ENCODE results near the gene WWC2. TPM values are rescaled to one million over a fixed set of nuclear protein-coding genes. Genes with fewer than 3 reads are reported as not detected.

Gene WWC2
- total RNA-seq, 1 experiment from 2014 or later, result 39.1 TPM

GRCh38 chr4:183295711-183296110, 196.7 kb downstream of the WWC2 start:
- no TSS peak for BruUV-seq (replicated peaks)
- H3K9ac ChIP-seq (ENCODE audit: low read length), result no peak overlapping the region
- ATAC-seq (no peak), DNase-seq (ENCODE audit: low read depth, low spot score) (no peak)
- H4K20me1 ChIP-seq (ENCODE audit: insufficient read depth), result no peaks in the 10 kb centered on the region
- H3K4me1 ChIP-seq (ENCODE audit: control insufficient read depth in 1 of 2, insufficient read depth in 2 of 2, low read length in 2 of 2), result peaks cover 0 to 12% of the 10 kb centered on the region in 2 experiments; a peak in 1 of 4 replicates
- H3K36me3 ChIP-seq (ENCODE audit: control insufficient read depth in 1 of 2, insufficient read depth in 2 of 2, low read length in 2 of 2), result peaks cover under 1 to 3% of the 10 kb centered on the region in 2 experiments; a peak in 1 of 4 replicates
- no peak overlapping the region for H2AFZ ChIP-seq (ENCODE audit: low read depth, low read length, poor library complexity, severe bottlenecking)
- no peaks in the 10 kb centered on the region for H3K79me2 ChIP-seq (ENCODE audit: insufficient read depth, low read length)
- H3K27me3 ChIP-seq (ENCODE audit: insufficient read depth, low read length), result no peaks in the 10 kb centered on the region
- intact Hi-C loops (cut with micrococcal nuclease), result no loop called here
- no peak overlapping the region for H3K4me3 ChIP-seq (replicated peaks in 1 of 2; ENCODE audit: low read depth in 1 of 2, low read length in 2 of 2)
- H3K9me3 ChIP-seq (ENCODE audit: control insufficient read depth in 1 of 2, insufficient read depth in 1 of 2, low read depth in 1 of 2, low read length in 2 of 2), result no peaks in the 10 kb centered on the region
- no peak overlapping the region for H3K4me2 ChIP-seq (ENCODE audit: low read length)
- RAD21 ChIA-PET (ENCODE audit: low non-redundant PET in 1 of 2, low total read pairs in 2 of 2, uncharacterized antibody in 2 of 2, unreplicated experiment in 2 of 2), result no interaction called here
- POLR2A ChIA-PET, result no interaction called here
- no peaks in the 10 kb centered on the region for H3K9me2 ChIP-seq (ENCODE audit: insufficient read depth)
- CTCF ChIA-PET, result no interaction called here
- TF ChIP-seq SP1 (IDR thresholded peaks at IDR 0.05; ENCODE audit: low read depth) (no peak), CBX3 (IDR thresholded peaks at IDR 0.05; ENCODE audit: low read depth) (no peak), SIN3A (IDR thresholded peaks at IDR 0.05; ENCODE audit: low read depth) (no peak), TCF7L2 (IDR thresholded peaks at IDR 0.05; ENCODE audit: borderline replicate concordance, extremely low read depth, insufficient read depth, insufficient read length) (no peak), MAX (IDR thresholded peaks at IDR 0.05) (no peak)
- H3K27ac ChIP-seq (ENCODE audit: low read depth, low read length), result no peak overlapping the region

- DNase-seq (ENCODE audit: low read depth, low spot score), result no peak
- intact Hi-C loops (cut with micrococcal nuclease), result no loop called here
- ChIA-PET RAD21 (ENCODE audit: low non-redundant PET in 1 of 2, low total read pairs in 2 of 2, uncharacterized antibody in 2 of 2, unreplicated experiment in 2 of 2) (no interaction called here), CTCF (no interaction called here), POLR2A (no interaction called here)
- no peak overlapping the region for H3K27ac ChIP-seq (ENCODE audit: low read depth, low read length)
- H3K4me1 ChIP-seq (ENCODE audit: control insufficient read depth in 1 of 2, insufficient read depth in 2 of 2, low read length in 2 of 2), result peaks cover 0 to 12% of the 10 kb centered on the region in 2 experiments; a peak in 1 of 4 replicates
- no peaks in the 10 kb centered on the region for H3K9me2 ChIP-seq (ENCODE audit: insufficient read depth)
- H4K20me1 ChIP-seq (ENCODE audit: insufficient read depth), result no peaks in the 10 kb centered on the region
- no peaks in the 10 kb centered on the region for H3K36me3 ChIP-seq (ENCODE audit: control insufficient read depth in 1 of 2, insufficient read depth in 2 of 2, low read length in 2 of 2)
- H3K9ac ChIP-seq (ENCODE audit: low read length), result no peak overlapping the region
- TF ChIP-seq REST (IDR thresholded peaks at IDR 0.05; ENCODE audit: low read depth) (no peak), POLR2AphosphoS5 (IDR thresholded peaks at IDR 0.05; ENCODE audit: low read depth, low read length) (no peak), CBX3 (IDR thresholded peaks at IDR 0.05; ENCODE audit: low read depth) (no peak), CEBPB (IDR thresholded peaks at IDR 0.05; ENCODE audit: low read depth) (no peak), ZBTB33 (IDR thresholded peaks at IDR 0.05; ENCODE audit: extremely low read depth, insufficient replicate concordance, low read length) (no peak), JUND (IDR thresholded peaks at IDR 0.05) (no peak), FOSL1 (IDR thresholded peaks at IDR 0.05; ENCODE audit: low read depth) (no peak), TCF7L2 (IDR thresholded peaks at IDR 0.05; ENCODE audit: borderline replicate concordance, extremely low read depth, insufficient read depth, insufficient read length) (no peak), ZFX (IDR thresholded peaks at IDR 0.05) (no peak), RAD21 (IDR thresholded peaks at IDR 0.05; ENCODE audit: low read depth) (no peak), POLR2A (IDR thresholded peaks at IDR 0.05; ENCODE audit: borderline replicate concordance, extremely low read depth, insufficient read depth, insufficient read length) (no peak), ZNF274 (IDR thresholded peaks at IDR 0.05; ENCODE audit: low read depth, low read length) (no peak), EZH2phosphoT487 (IDR thresholded peaks at IDR 0.05; ENCODE audit: borderline replicate concordance) (no peak), SP1 (IDR thresholded peaks at IDR 0.05; ENCODE audit: low read depth) (no peak)
- H3K9me3 ChIP-seq (ENCODE audit: control insufficient read depth in 1 of 2, insufficient read depth in 1 of 2, low read depth in 1 of 2, low read length in 2 of 2), result no peaks in the 10 kb centered on the region
- H3K4me2 ChIP-seq (ENCODE audit: low read length), result no peak overlapping the region
- H3K27me3 ChIP-seq (ENCODE audit: insufficient read depth, low read length), result no peaks in the 10 kb centered on the region
- no peaks in the 10 kb centered on the region for H3K79me2 ChIP-seq (ENCODE audit: insufficient read depth, low read length)
- no peak for ATAC-seq
- no peak overlapping the region for H2AFZ ChIP-seq (ENCODE audit: low read depth, low read length, poor library complexity, severe bottlenecking)
- no peak overlapping the region for H3K4me3 ChIP-seq (replicated peaks in 1 of 2; ENCODE audit: low read depth in 1 of 2, low read length in 2 of 2)
- BruUV-seq (replicated peaks), result no TSS peak
These were observed 198.6 kb downstream of the WWC2 start for GRCh38 chr4:183297675-183298074.
